HG02840 (cell line): ENCODE measurements around the gene KCNQ5.
"Not testable (repeated sequence)": the region's sequence is repeated elsewhere in the genome, so short reads cannot be mapped to it uniquely, and the experiment has no call there.

Experiments used
- ATAC-seq: cut with Tn5 transposase; IDR thresholded peaks from one replicate; pipeline ENCODE4 v1.9.1; 2021; ENCODE audit warnings: mild to moderate bottlenecking, moderate library complexity, moderate number of reproducible peaks; ENCODE audit not compliant: unreplicated experiment, low FRiP score

Gene KCNQ5

GRCh38 chr6:72975352-72975752 lies 353.5 kb downstream of the KCNQ5 start:
- no peak for ATAC-seq

- ATAC-seq, result no peak
These were observed 354.6 kb downstream of the KCNQ5 start for GRCh38 chr6:72976484-72976883.

- ATAC-seq, result no peak
These were observed 355.2 kb downstream of the KCNQ5 start for GRCh38 chr6:72977114-72977513.

GRCh38 chr6:72978808-72979207 lies 356.9 kb downstream of the KCNQ5 start:
- ATAC-seq, result not testable (repeated sequence)

- not testable (repeated sequence) for ATAC-seq
These were observed 362.4 kb downstream of the KCNQ5 start for GRCh38 chr6:72984189-72984831.

- no peak for ATAC-seq
These were observed 363.3 kb downstream of the KCNQ5 start for GRCh38 chr6:72984981-72985665.

- no peak for ATAC-seq
These were observed 365.4 kb downstream of the KCNQ5 start for GRCh38 chr6:72987301-72987700.

- ATAC-seq, result no peak
These were observed 378.1 kb downstream of the KCNQ5 start for GRCh38 chr6:72999995-73000394.

- ATAC-seq, result no peak
These were observed 378.6 kb downstream of the KCNQ5 start for GRCh38 chr6:73000460-73000859.

- ATAC-seq, result no peak
These were observed 380.7 kb downstream of the KCNQ5 start for GRCh38 chr6:73002588-73002987.

GRCh38 chr6:73003302-73003701 lies 381.4 kb downstream of the KCNQ5 start:
- ATAC-seq, result no peak

GRCh38 chr6:73004231-73004630 lies 382.4 kb downstream of the KCNQ5 start:
- no peak for ATAC-seq

GRCh38 chr6:73004861-73005260 lies 383.0 kb downstream of the KCNQ5 start:
- no peak for ATAC-seq

- ATAC-seq, result no peak
These were observed 384.3 kb downstream of the KCNQ5 start for GRCh38 chr6:73006146-73006545.

GRCh38 chr6:73011945-73012344 lies 390.1 kb downstream of the KCNQ5 start:
- ATAC-seq, result no peak

- ATAC-seq, result no peak
These were observed 395.6 kb downstream of the KCNQ5 start for GRCh38 chr6:73017476-73017875.

GRCh38 chr6:73024598-73024997 lies 402.7 kb downstream of the KCNQ5 start:
- ATAC-seq, result no peak

GRCh38 chr6:73027691-73028090 lies 405.8 kb downstream of the KCNQ5 start:
- ATAC-seq, result no peak

- ATAC-seq, result no peak
These were observed 406.4 kb downstream of the KCNQ5 start for GRCh38 chr6:73028124-73028766.

GRCh38 chr6:73028893-73029450 lies 407.1 kb downstream of the KCNQ5 start:
- no peak for ATAC-seq

GRCh38 chr6:73030257-73030656 lies 408.4 kb downstream of the KCNQ5 start:
- ATAC-seq, result no peak
